SK-N-MC (cell line): ENCODE measurements around the gene NOP9.

Experiments used
- EZH2 ChIP-seq: fragments of 200-600 bp; sonication (generic); IDR thresholded peaks from one replicate; pipeline ENCODE4 v1.6.1; 2017; ENCODE audit warnings: antibody characterized with exemption
- FOXP2 ChIP-seq: optimal IDR thresholded peaks from 2 replicates; pipeline ENCODE3; 2011; ENCODE audit warnings: mild to moderate bottlenecking, moderate library complexity; ENCODE audit not compliant: insufficient read depth; ENCODE audit errors: extremely low read length, control extremely low read depth
- POLR2AphosphoS5 ChIP-seq: IDR thresholded peaks from 2 replicates; pipeline ENCODE4 v1.6.1; 2012; ENCODE audit warnings: mild to moderate bottlenecking, low read depth, low read length, borderline replicate concordance

- TF ChIP-seq POLR2AphosphoS5 (no peak), EZH2 (no peak), FOXP2 (no peak)
Measured at GRCh38 chr14:24292118-24292807, 7.4 kb upstream of the NOP9 start.
